Loucy (cell line): ENCODE measurements around the gene BARHL2.

Experiments used
- H2AFZ ChIP-seq: fragments of 200-600 bp; sonication (generic); 2 replicates; pipeline ENCODE4 v1.6.0; 2016; ENCODE audit warnings: antibody characterized with exemption, mild to moderate bottlenecking, low read length, moderate library complexity
- H3F3A ChIP-seq: fragments of 200-600 bp; 2 replicates; pipeline ENCODE4 v1.6.0; 2016; ENCODE audit warnings: antibody characterized with exemption, low read depth, mild to moderate bottlenecking
- H3K27me3 ChIP-seq: fragments of 200-600 bp; sonication (generic); 2 replicates; pipeline ENCODE4 v1.6.1; 2014; ENCODE audit warnings: low read length, mild to moderate bottlenecking; ENCODE audit not compliant: insufficient read depth, poor library complexity, severe bottlenecking
- H3K36me3 ChIP-seq: fragments of 200-600 bp; sonication (generic); 2 replicates; pipeline ENCODE4 v1.6.1; 2016; ENCODE audit warnings: low read length; ENCODE audit not compliant: insufficient read depth
- H3K4me1 ChIP-seq: fragments of 200-600 bp; sonication (generic); 2 replicates; pipeline ENCODE4 v1.5.1; 2014; ENCODE audit warnings: low read length, mild to moderate bottlenecking; ENCODE audit not compliant: insufficient read depth, poor library complexity, severe bottlenecking
- H3K4me2 ChIP-seq: fragments of 200-600 bp; sonication (generic); 2 replicates; pipeline ENCODE4 v1.6.0; 2014; ENCODE audit warnings: antibody characterized with exemption, low read length, low read depth, mild to moderate bottlenecking; ENCODE audit not compliant: poor library complexity, severe bottlenecking
- H3K4me3 ChIP-seq: fragments of 200-600 bp; sonication (generic); 2 replicates; pipeline ENCODE4 v1.5.1; 2014; ENCODE audit warnings: low read length, mild to moderate bottlenecking, mixed read lengths; ENCODE audit not compliant: poor library complexity, severe bottlenecking
- H3K79me2 ChIP-seq: fragments of 200-600 bp; sonication (generic); 2 replicates; pipeline ENCODE4 v1.6.1; 2014; ENCODE audit warnings: low read length; ENCODE audit not compliant: insufficient read depth
- H3K9ac ChIP-seq: fragments of 200-600 bp; sonication (generic); 2 replicates; pipeline ENCODE4 v1.6.0; 2014; ENCODE audit warnings: mild to moderate bottlenecking, low read depth, low read length, moderate library complexity; ENCODE audit not compliant: poor library complexity, severe bottlenecking
- H3K9me2 ChIP-seq: fragments of 200-600 bp; sonication (generic); replicated peaks from 2 replicates; pipeline ENCODE4 v1.6.1; 2016; ENCODE audit warnings: low read depth, low read length, mixed read lengths
- H3K9me3 ChIP-seq: fragments of 200-600 bp; sonication (generic); 2 replicates; pipeline ENCODE4 v1.6.1; 2014; ENCODE audit warnings: mild to moderate bottlenecking, antibody characterized with exemption, low read length, low read depth; ENCODE audit not compliant: insufficient read depth
- H4K20me1 ChIP-seq: fragments of 200-600 bp; sonication (generic); 2 replicates; pipeline ENCODE4 v1.6.0; 2014; ENCODE audit warnings: antibody characterized with exemption, low read length, mild to moderate bottlenecking; ENCODE audit not compliant: insufficient read depth, poor library complexity, severe bottlenecking
- CTCF ChIP-seq: fragments of 200-600 bp; sonication (generic); conservative IDR thresholded peaks from 2 replicates; pipeline ENCODE4 v1.5.1; 2014; ENCODE audit warnings: mild to moderate bottlenecking, antibody characterized with exemption, low read length
- EZH2phosphoT487 ChIP-seq: fragments of 200-600 bp; IDR thresholded peaks from 2 replicates; pipeline ENCODE4 v1.6.1; 2018; ENCODE audit warnings: antibody characterized with exemption, mild to moderate bottlenecking, moderate library complexity, borderline replicate concordance

BARHL2 gene

GRCh38 chr1:90706437-90707362 lies 10.4 kb downstream of the BARHL2 start:
- H3K4me2 ChIP-seq: peak overlapping the region; percentile 69

GRCh38 chr1:90705956-90706355 lies 11.1 kb downstream of the BARHL2 start:
- no peak overlapping the region for H3K9ac ChIP-seq
- H3K9me2 ChIP-seq: no peaks in the 10 kb centered on the region
- no peaks in the 10 kb centered on the region for H3K79me2 ChIP-seq
- no peaks in the 10 kb centered on the region for H3F3A ChIP-seq
- H4K20me1 ChIP-seq: no peaks in the 10 kb centered on the region
- no peaks in the 10 kb centered on the region for H3K9me3 ChIP-seq
- no peak overlapping the region for H2AFZ ChIP-seq
- TF ChIP-seq EZH2phosphoT487 (no peak), CTCF (no peak)
- no peak overlapping the region for H3K4me3 ChIP-seq
- no peaks in the 10 kb centered on the region for H3K4me1 ChIP-seq
- H3K4me2 ChIP-seq: no peak overlapping the region
- no peaks in the 10 kb centered on the region for H3K36me3 ChIP-seq
- H3K27me3 ChIP-seq: peaks cover 12% of the 10 kb centered on the region

More at GRCh38 chr1:90706437-90707362, 10.4 kb downstream of the BARHL2 start:
- peak overlapping the region; percentile 78 for H2AFZ ChIP-seq
- H3K27me3 ChIP-seq: peaks cover 12% of the 10 kb centered on the region
- H3K4me3 ChIP-seq: peak overlapping the region; percentile 66
- TF ChIP-seq CTCF: no peak
- TF ChIP-seq EZH2phosphoT487: no peak
- no peaks in the 10 kb centered on the region for H4K20me1 ChIP-seq
- H3F3A ChIP-seq: no peaks in the 10 kb centered on the region
- H3K9ac ChIP-seq: no peak overlapping the region
- H3K9me2 ChIP-seq: no peaks in the 10 kb centered on the region
- H3K79me2 ChIP-seq: no peaks in the 10 kb centered on the region
- H3K4me1 ChIP-seq: no peaks in the 10 kb centered on the region
- no peaks in the 10 kb centered on the region for H3K36me3 ChIP-seq
- no peaks in the 10 kb centered on the region for H3K9me3 ChIP-seq

GRCh38 chr1:90704817-90705216 lies 12.3 kb downstream of the BARHL2 start:
- H3K36me3 ChIP-seq: no peaks in the 10 kb centered on the region

More at GRCh38 chr1:90704817-90705216, 12.3 kb downstream of the BARHL2 start:
- Histone ChIP-seq H3K27me3 (peaks cover 12% of the 10 kb centered on the region), H3K4me3 (no peak overlapping the region), H3K9ac (no peak overlapping the region), H3F3A (no peaks in the 10 kb centered on the region), H2AFZ (no peak overlapping the region), H3K4me1 (no peaks in the 10 kb centered on the region), H3K9me3 (no peaks in the 10 kb centered on the region), H3K9me2 (no peaks in the 10 kb centered on the region), H4K20me1 (no peaks in the 10 kb centered on the region), H3K4me2 (no peak overlapping the region), H3K79me2 (no peaks in the 10 kb centered on the region)
- TF ChIP-seq EZH2phosphoT487 (no peak), CTCF (no peak)
